PFSK-1 (cell line): ENCODE data around the gene GRB2.

ENCODE experiments used
- FOXP2 ChIP-seq: optimal IDR thresholded peaks from 2 replicates; pipeline ENCODE3; 2011; ENCODE audit warnings: borderline replicate concordance, control low read depth, inconsistent platforms; ENCODE audit not compliant: insufficient read depth; ENCODE audit errors: extremely low read length, extremely low read depth
- POLR2AphosphoS5 ChIP-seq: IDR thresholded peaks from 2 replicates; pipeline ENCODE4 v1.6.1; 2012; ENCODE audit warnings: low read depth, mild to moderate bottlenecking, control low read depth, low read length, moderate library complexity
- REST ChIP-seq, 2 experiments: IDR thresholded peaks; 2 replicates each; pipeline versions ENCODE4 v1.6.1 to v1.8.0; 2011 to 2012; ENCODE audit warnings: low read depth in 2 of 2, low read length in 2 of 2, control low read depth in 1 of 2, inconsistent platforms in 1 of 2, mild to moderate bottlenecking in 1 of 2, moderate library complexity in 1 of 2; ENCODE audit not compliant: insufficient read depth in 1 of 2
- SIN3A ChIP-seq: IDR thresholded peaks from 2 replicates; pipeline ENCODE4 v1.6.1; 2012; ENCODE audit warnings: mild to moderate bottlenecking, low read length, moderate library complexity, borderline replicate concordance; ENCODE audit not compliant: insufficient read depth
- TAF1 ChIP-seq: IDR thresholded peaks from 2 replicates; pipeline ENCODE4 v1.6.1; 2012; ENCODE audit warnings: low read length, control low read depth, borderline replicate concordance; ENCODE audit not compliant: insufficient read depth

GRCh38 chr17:75269844-75270217 is 135.6 kb downstream of the GRB2 start:
- no peak for TF ChIP-seq REST (IDR thresholded peaks at IDR 0.05; ENCODE audit: insufficient read depth in 1 of 2, low read depth in 2 of 2, low read length in 2 of 2)
- no peak for TF ChIP-seq TAF1
- TF ChIP-seq FOXP2: no peak
- TF ChIP-seq POLR2AphosphoS5: no peak
- TF ChIP-seq SIN3A: no peak
